Upper lobe of left lung (tissue), 6 donors: ENCODE data around the gene NKPD1. TPM values are rescaled to one million over a fixed set of nuclear protein-coding genes. Genes with fewer than 3 reads are reported as not detected.
A peak's percentile ranks its signal among the peaks of the same experiment; 100 is the strongest.

Experiments
- ATAC-seq, 2 donors: fragments of 200-7000 bp; cut with Tn5 transposase; one replicate each; pipeline ENCODE4 v1.9.1; 2022; ENCODE audit warnings: mild to moderate bottlenecking in 2 of 2, moderate library complexity in 2 of 2; ENCODE audit not compliant: low FRiP score in 2 of 2
- DNase-seq, 2 donors: peaks; one replicate each; pipeline ENCODE4 v3.0.0-alpha.2; 2019 to 2020
- H3K27ac ChIP-seq, 4 donors: fragments of 200-600 bp; sonication (generic); one replicate each; pipeline ENCODE4 v1.5.1; 2016 to 2019
- H3K27me3 ChIP-seq, 4 donors: fragments of 200-600 bp; sonication (generic); one replicate each; pipeline ENCODE4 v1.5.1; 2017 to 2019
- H3K36me3 ChIP-seq, 4 donors: fragments of 200-600 bp; sonication (generic); one replicate each; pipeline ENCODE4 v1.5.1; 2016 to 2019
- H3K4me1 ChIP-seq, 4 donors: fragments of 200-600 bp; sonication (generic); one replicate each; pipeline ENCODE4 v1.5.1; 2018 to 2019
- H3K4me3 ChIP-seq, 4 donors: fragments of 200-600 bp; sonication (generic); one replicate each; pipeline ENCODE4 v1.5.1; 2017 to 2019; ENCODE audit warnings: mild to moderate bottlenecking in 2 of 4, moderate library complexity in 1 of 4
- H3K9me3 ChIP-seq, 4 donors: fragments of 200-600 bp; sonication (generic); one replicate each; pipeline ENCODE4 v1.5.1; 2018 to 2019
- CTCF ChIP-seq, 6 experiments: fragments of 450-650 bp in 4 of 6; fragments of 200-600 bp in 2 of 6; sonication (generic) in 2 of 6; IDR thresholded peaks; one replicate each; pipeline ENCODE4 v1.5.1; 2016 to 2019; ENCODE audit warnings: antibody characterized with exemption in 6 of 6
- EP300 ChIP-seq, 4 donors: sonication (generic); formaldehyde crosslinking; IDR thresholded peaks; one replicate each; pipeline ENCODE4 v1.5.1; 2017; ENCODE audit warnings: antibody characterized with exemption in 4 of 4, control low read depth in 2 of 4
- POLR2A ChIP-seq, 4 donors: fragments of 450-650 bp; IDR thresholded peaks; one replicate each; pipeline ENCODE4 v1.5.1; 2016 to 2017; ENCODE audit warnings: antibody characterized with exemption in 4 of 4, mild to moderate bottlenecking in 2 of 4
- POLR2AphosphoS5 ChIP-seq, 2 donors: sonication (generic); formaldehyde crosslinking; IDR thresholded peaks; one replicate each; pipeline ENCODE4 v1.5.1; 2017; ENCODE audit warnings: antibody characterized with exemption in 2 of 2
- WGBS, 2 donors: methylation state at CpG; one replicate each; pipeline ENCODE4 v1.1.5; 2017 to 2018; 5-methylcytosine and 5-hydroxymethylcytosine counted together
- total RNA-seq, 6 donors: library from RNA; depleted of rRNA in 4 of 6; stranded (reverse); fragments of >200 nt in 4 of 6; gene quantifications; one replicate each; pipeline versions ENCODE4 v1.1.0 to v1.2.1, GENCODE V29; 2016 to 2021
- donor health status: DM: no; HTN: no; CAD: no; lungs with moderate emphysema.
- donor health status: DM: no; HTN: yes; CAD: no; lungs with severe emphysema.

The NKPD1 gene
- total RNA-seq, 6 donors from 2014 or later: under 0.01 to 1.00 (median 0.17) TPM; not detected in 1

GRCh38 chr19:45200568-45200967 lies 39.8 kb upstream of the NKPD1 start:
- DNase-seq (no peak), ATAC-seq (no peak)
- H3K27me3 ChIP-seq: no peaks in the 10 kb centered on the region
- H3K36me3 ChIP-seq: no peaks in the 10 kb centered on the region
- peaks cover 0 to 8% (median 2%) of the 10 kb centered on the region in 4 donors for H3K4me1 ChIP-seq
- 54 to 65% methylated on average over 4 of the region's 4 CpGs for WGBS, 2 donors
- TF ChIP-seq CTCF (IDR thresholded peaks at IDR 0.05) (peak; percentile 22 to 55 (median 40)), POLR2AphosphoS5 (IDR thresholded peaks at IDR 0.05) (no peak)
- no peak overlapping the region for H3K27ac ChIP-seq
- no peak overlapping the region for H3K4me3 ChIP-seq
- H3K9me3 ChIP-seq: no peaks in the 10 kb centered on the region

- no peaks in the 10 kb centered on the region for H3K4me1 ChIP-seq
- TF ChIP-seq POLR2A (IDR thresholded peaks at IDR 0.05) (no peak), EP300 (IDR thresholded peaks at IDR 0.05) (no peak), POLR2AphosphoS5 (IDR thresholded peaks at IDR 0.05) (no peak), CTCF (IDR thresholded peaks at IDR 0.05) (no peak)
- H3K9me3 ChIP-seq: no peaks in the 10 kb centered on the region
- no peaks in the 10 kb centered on the region for H3K27me3 ChIP-seq
- DNase-seq (no peak), ATAC-seq (no peak)
- 92 to 95% methylated on average over 6 of the region's 6 CpGs for WGBS, 2 donors
- no peak overlapping the region for H3K4me3 ChIP-seq
- no peak overlapping the region for H3K27ac ChIP-seq
- H3K36me3 ChIP-seq: no peaks in the 10 kb centered on the region
Observed at GRCh38 chr19:45195764-45196163, 35.0 kb upstream of the NKPD1 start.

GRCh38 chr19:45191375-45191774 lies 30.6 kb upstream of the NKPD1 start:
- no peaks in the 10 kb centered on the region for H3K9me3 ChIP-seq
- no peak for ATAC-seq
- no peak for TF ChIP-seq CTCF (IDR thresholded peaks at IDR 0.05)
- TF ChIP-seq POLR2A (IDR thresholded peaks at IDR 0.05): no peak
- no peak for TF ChIP-seq EP300 (IDR thresholded peaks at IDR 0.05)
- no peak for TF ChIP-seq POLR2AphosphoS5 (IDR thresholded peaks at IDR 0.05)
- H3K27me3 ChIP-seq: no peaks in the 10 kb centered on the region
- no peaks in the 10 kb centered on the region for H3K36me3 ChIP-seq
- H3K4me3 ChIP-seq: no peak overlapping the region
- 95 to 96% methylated on average over 4 of the region's 4 CpGs for WGBS, 2 donors
- H3K27ac ChIP-seq: no peak overlapping the region
- DNase-seq: no peak
- H3K4me1 ChIP-seq: no peaks in the 10 kb centered on the region

- Histone ChIP-seq H3K4me1 (no peaks in the 10 kb centered on the region), H3K36me3 (no peaks in the 10 kb centered on the region), H3K27me3 (no peaks in the 10 kb centered on the region), H3K9me3 (no peaks in the 10 kb centered on the region), H3K4me3 (no peak overlapping the region), H3K27ac (no peak overlapping the region)
- TF ChIP-seq POLR2A (IDR thresholded peaks at IDR 0.05): no peak
- TF ChIP-seq POLR2AphosphoS5 (IDR thresholded peaks at IDR 0.05): no peak
- TF ChIP-seq EP300 (IDR thresholded peaks at IDR 0.05): no peak
- no peak for TF ChIP-seq CTCF (IDR thresholded peaks at IDR 0.05)
- DNase-seq (no peak), ATAC-seq (no peak)
- WGBS, 2 donors: 81 to 94% methylated on average over 1 of the region's 1 CpG
Observed at GRCh38 chr19:45189971-45190370, 29.2 kb upstream of the NKPD1 start.

- DNase-seq (no peak), ATAC-seq (peak in 1 of 2 donors; percentile 39)
- no peak overlapping the region for H3K27ac ChIP-seq
- no peaks in the 10 kb centered on the region for H3K9me3 ChIP-seq
- no peaks in the 10 kb centered on the region for H3K4me1 ChIP-seq
- H3K4me3 ChIP-seq: no peak overlapping the region
- TF ChIP-seq CTCF (IDR thresholded peaks at IDR 0.05) (peak in 5 of 6 experiments; percentile 26 to 44 (median 36)), POLR2A (IDR thresholded peaks at IDR 0.05) (no peak)
- no peaks in the 10 kb centered on the region for H3K27me3 ChIP-seq
- H3K36me3 ChIP-seq: no peaks in the 10 kb centered on the region
- WGBS, 2 donors: 36 to 41% methylated on average over 10 to 12 of the region's 12 CpGs
Observed at GRCh38 chr19:45187421-45188100, 26.8 kb upstream of the NKPD1 start.
